Activated T-cell treated with anti-CD3 and anti-CD28 coated beads, Interleukin-2, amount 50 U/mL, for 48 hours (primary cell): ENCODE measurements around the gene COL4A6.

ENCODE experiments used
- DNase-seq, 2 experiments: peaks; one replicate each; pipeline ENCODE4 v3.0.0-alpha.2; 2020

COL4A6 gene

DNA sequence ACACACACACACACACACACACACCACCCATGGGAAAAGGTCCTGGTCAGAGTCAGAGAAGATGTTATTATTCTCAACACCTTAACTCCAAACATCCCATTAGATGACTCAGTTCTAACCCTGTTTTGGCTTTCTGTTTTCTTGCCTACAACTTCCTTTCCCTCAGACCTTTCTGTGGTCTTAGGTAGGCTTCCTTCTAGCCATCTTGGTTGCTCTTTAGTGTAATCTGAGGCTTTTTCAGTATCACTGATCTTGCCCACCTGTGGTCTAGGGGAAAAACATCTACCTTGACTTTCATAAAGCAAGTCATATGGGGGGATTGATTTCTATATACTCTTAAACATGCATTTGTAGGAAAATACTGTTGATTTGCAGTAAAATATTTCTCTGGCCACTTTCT is 289.7 kb downstream of the COL4A6 start:
- no peak for DNase-seq

DNA sequence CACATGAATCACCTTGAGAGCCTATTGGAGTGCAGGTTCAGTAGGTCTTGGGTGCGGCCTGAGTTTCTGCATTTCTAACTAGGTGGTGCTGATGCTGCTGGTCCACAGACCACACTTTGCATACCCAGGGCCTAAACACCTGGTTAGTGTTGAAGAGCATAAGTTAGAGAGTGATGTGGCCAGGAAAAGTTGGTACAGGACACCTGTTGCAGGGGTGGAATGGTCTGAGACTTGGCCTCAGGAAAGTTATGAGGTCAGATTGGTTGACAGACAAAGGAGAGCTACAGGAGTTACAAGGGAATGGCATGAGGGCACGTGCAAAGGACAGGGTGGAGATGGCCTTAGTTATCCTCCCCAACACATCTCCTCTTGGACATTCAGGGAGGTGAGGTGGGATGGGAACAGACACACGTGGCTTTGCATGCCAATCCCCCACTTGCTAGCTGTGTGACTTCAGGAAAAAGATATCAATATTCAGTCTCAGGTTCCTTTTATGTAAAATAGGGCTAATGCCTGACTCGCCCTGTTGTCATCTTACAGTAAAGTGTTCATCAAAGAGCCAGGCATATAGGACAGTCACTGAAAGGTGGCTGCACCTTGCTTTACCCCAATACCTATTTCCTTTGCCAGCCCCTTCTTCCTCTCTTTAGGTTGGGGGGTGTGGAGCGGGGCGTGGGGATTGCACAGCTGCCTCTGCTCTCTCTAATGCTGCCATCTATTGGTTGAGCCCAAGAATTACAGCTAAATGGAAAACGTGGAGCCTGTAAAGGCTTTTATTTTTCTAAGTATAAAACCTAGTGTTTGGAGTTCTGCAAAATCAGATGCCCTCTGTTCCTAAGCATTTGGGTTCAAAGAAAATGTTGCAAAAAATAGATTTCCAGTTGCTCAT is 299.2 kb downstream of the COL4A6 start:
- DNase-seq, result no peak

- no peak for DNase-seq
These were observed 303.5 kb downstream of the COL4A6 start for GRCh38 chrX:108134724-108135123.

- DNase-seq, result no peak
These were observed 305.3 kb downstream of the COL4A6 start for GRCh38 chrX:108132876-108133275.

GRCh38 chrX:108132034-108132433 is 306.2 kb downstream of the COL4A6 start:
- no peak for DNase-seq

- DNase-seq, result no peak
These were observed 306.8 kb downstream of the COL4A6 start for GRCh38 chrX:108131471-108131870.

- DNase-seq, result no peak
These were observed 307.3 kb downstream of the COL4A6 start for GRCh38 chrX:108130889-108131288.

GRCh38 chrX:108127152-108127551 is 311.1 kb downstream of the COL4A6 start:
- no peak for DNase-seq

GRCh38 chrX:108126661-108127060 is 311.6 kb downstream of the COL4A6 start:
- DNase-seq, result no peak

GRCh38 chrX:108123591-108124366 is 314.4 kb downstream of the COL4A6 start:
- DNase-seq, result no peak

DNA sequence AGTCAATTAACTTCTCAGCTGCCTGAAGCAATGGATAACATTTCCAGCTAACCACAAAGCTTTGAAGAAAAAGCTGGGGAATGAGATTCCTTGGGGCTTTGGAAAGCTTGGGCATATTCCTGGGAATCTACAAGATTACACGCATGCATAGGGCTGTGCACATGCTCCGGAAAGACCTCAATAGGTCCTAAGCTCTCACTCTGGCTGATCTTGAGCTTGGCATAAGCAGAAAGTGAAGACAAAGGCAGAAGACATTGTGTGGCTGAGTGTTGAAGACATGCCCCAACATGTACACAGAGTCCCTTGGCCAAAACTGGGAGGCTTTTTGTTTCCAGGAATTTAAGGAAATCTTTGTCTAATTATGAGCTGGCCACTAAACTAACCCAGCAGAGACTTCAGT is 315.5 kb downstream of the COL4A6 start:
- no peak for DNase-seq

- DNase-seq, result no peak
These were observed 316.9 kb downstream of the COL4A6 start for GRCh38 chrX:108121291-108121690.

DNA sequence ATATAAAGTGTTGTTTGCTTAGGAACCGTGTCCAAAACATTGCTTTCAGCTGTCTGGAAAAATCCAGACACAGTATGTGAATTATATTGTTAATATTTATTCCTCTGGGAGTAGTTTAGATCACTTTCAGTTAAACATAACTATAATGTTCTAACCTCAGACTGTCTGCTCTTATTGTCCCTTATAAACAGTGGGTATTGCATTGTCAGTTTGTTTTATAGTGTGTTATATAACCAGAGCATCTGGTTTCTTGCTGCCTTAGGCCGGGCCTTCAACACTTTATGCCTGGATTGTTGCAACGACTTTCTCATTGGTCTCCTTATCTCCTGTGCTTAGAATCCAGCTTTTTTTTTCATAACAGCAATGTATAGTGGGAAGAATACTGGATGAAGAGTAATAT is 320.2 kb downstream of the COL4A6 start:
- DNase-seq, result no peak

- DNase-seq, result no peak
These were observed 323.7 kb downstream of the COL4A6 start for GRCh38 chrX:108114541-108114940.
